Stomach smooth muscle (tissue), 2 donors: ENCODE data around the gene SREBF2.

Source experiments
- H3K27ac ChIP-seq: one replicate; pipeline ENCODE4 v1.7.0; 2013; ENCODE audit warnings: mild to moderate bottlenecking, low read length, inconsistent platforms
- H3K27me3 ChIP-seq, 2 donors: one replicate each; pipeline ENCODE4 v1.7.0; 2013; ENCODE audit warnings: low read length in 2 of 2; ENCODE audit not compliant: insufficient read depth in 2 of 2, control insufficient read depth in 1 of 2
- H3K36me3 ChIP-seq, 2 donors: one replicate each; pipeline ENCODE4 v1.7.0; 2013; ENCODE audit warnings: low read length in 2 of 2; ENCODE audit not compliant: control insufficient read depth in 2 of 2, insufficient read depth in 2 of 2
- H3K4me1 ChIP-seq: one replicate; pipeline ENCODE4 v1.7.0; 2013; ENCODE audit warnings: low read length; ENCODE audit not compliant: control insufficient read depth, insufficient read depth
- H3K4me3 ChIP-seq, 2 donors: one replicate each; pipeline ENCODE4 v1.7.0; 2013; ENCODE audit warnings: low read length in 2 of 2
- H3K9ac ChIP-seq, 2 donors: one replicate each; pipeline ENCODE4 v1.7.0; 2013; ENCODE audit warnings: low read length in 2 of 2, mild to moderate bottlenecking in 1 of 2
- H3K9me3 ChIP-seq, 2 donors: one replicate each; pipeline ENCODE4 v1.7.0; 2013; ENCODE audit warnings: low read length in 2 of 2; ENCODE audit not compliant: control insufficient read depth in 2 of 2
- donor health status: healthy.
- donor health status: Pancreatic carcinoma.

SREBF2 gene

DNA sequence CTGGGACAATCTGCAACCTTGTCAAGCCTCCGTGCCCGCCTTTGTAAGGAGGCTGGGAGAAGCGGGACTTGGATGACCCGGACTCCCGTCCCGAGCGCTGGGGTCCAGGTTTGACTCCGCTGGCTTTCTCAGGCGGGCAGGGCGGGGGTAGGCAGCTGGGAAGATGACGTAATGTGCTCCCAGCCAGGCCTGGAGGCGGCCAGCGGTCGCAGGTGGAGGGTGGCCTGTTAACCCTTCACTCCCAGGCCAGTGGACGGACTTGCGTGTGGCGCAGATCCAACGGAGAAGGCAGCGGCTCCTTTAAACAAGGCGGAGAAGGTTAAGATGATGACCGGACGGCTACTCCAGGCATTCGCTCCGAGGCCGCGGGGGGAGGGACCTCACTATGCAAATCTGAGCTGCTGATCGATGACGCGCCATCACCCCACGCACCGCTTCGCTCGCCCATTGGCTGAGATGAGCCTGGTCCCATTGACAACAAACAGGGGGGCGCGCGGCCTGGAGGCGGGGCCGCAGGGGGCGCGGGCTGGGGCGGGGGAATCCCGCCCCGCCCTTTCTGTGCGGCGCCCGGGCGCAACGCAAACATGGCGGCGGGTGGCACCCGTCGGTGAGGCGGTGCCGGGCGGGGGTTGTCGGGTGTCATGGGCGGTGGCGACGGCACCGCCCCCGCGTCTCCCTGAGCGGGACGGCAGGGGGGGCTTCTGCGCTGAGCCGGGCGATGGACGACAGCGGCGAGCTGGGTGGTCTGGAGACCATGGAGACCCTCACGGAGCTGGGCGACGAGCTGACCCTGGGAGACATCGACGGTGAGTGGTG is at the start of gene SREBF2:
SREBF2 (plus strand) TSS at position 553 of the 816 bp plus-strand sequence; CDS start at position 719, 166 bp downstream.
- Histone ChIP-seq H3K27ac (peak within 1 kb of the TSS; percentile 88), H3K4me3 (peak within 1 kb of the TSS; percentile 82 to 85), H3K36me3 (peaks cover 0 to 11% of the 10 kb centered on the region in 2 donors), H3K4me1 (peaks cover 21% of the 10 kb centered on the region), H3K9me3 (no peaks in the 10 kb centered on the region), H3K27me3 (no peaks in the 10 kb centered on the region), H3K9ac (peak within 1 kb of the TSS; percentile 65 to 86)

DNA sequence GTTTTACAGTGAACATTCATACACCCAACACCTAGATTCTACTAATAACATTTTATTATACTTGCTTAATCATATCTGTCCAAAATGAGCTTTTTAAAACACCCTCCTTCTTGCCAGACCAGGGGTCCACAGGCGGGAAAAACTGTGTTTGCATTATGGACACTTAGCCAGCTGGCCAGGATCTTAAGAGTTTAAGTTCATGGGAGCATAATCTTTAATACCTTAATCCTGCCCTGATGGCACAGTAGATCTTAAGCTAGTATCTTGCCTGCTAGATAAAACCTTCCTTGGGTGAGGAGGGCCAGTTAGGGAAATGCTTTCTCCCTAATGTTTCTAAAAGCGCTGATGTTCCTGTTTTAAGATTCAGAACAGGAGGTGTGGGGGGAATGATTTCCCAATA is 45.6 kb upstream of the SREBF2 start:
- Histone ChIP-seq H3K27me3 (peaks cover 0 to 6% of the 10 kb centered on the region in 2 donors), H3K9me3 (no peaks in the 10 kb centered on the region), H3K4me1 (no peaks in the 10 kb centered on the region), H3K36me3 (no peaks in the 10 kb centered on the region), H3K4me3 (no peak overlapping the region), H3K9ac (no peak overlapping the region), H3K27ac (no peak overlapping the region)

DNA sequence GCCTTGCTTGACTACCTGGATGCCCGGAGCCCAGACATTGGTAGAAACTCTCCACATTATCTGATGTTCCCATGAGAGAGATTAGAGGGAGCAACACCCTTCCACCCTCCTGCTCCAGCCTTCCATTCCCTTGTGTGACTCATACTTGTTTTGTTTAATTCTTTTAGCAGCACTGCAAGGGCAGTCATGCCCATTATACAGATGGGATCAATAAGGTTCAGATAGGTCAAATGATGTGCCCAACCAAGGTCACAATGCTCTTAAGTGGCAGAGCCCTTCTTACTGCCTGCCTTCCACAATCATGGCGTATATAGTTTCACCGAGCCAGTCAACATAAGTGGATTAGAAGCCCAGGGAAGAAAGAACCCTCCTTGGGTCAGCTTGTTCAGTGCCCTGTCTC is 39.0 kb upstream of the SREBF2 start:
- H3K9ac ChIP-seq: no peak overlapping the region
- peaks cover 0 to 4% of the 10 kb centered on the region in 2 donors for H3K27me3 ChIP-seq
- no peaks in the 10 kb centered on the region for H3K36me3 ChIP-seq
- no peak overlapping the region for H3K4me3 ChIP-seq
- H3K9me3 ChIP-seq: no peaks in the 10 kb centered on the region
- no peak overlapping the region for H3K27ac ChIP-seq
- H3K4me1 ChIP-seq: no peaks in the 10 kb centered on the region

DNA sequence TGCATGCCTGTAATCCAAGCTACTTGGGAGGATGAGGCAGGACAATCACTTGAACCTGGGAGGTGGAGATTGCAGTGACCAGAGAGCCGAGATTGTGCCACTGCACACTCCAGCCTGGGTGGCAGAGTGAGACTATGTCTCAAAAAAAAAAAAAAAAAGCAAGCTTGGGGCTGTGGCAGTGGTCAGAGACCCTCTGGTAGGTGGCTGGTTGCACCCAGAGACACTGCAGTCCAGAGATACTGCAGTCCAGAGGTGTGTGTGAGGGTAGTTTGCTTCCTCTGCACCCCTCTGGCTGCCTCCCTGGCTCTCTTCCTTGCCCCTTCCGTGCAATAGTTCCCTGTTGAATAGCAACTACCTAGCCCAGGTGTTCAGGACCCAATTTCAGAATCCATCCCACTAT is 34.2 kb upstream of the SREBF2 start:
- Histone ChIP-seq H3K9ac (no peak overlapping the region), H3K4me1 (peaks cover 19% of the 10 kb centered on the region), H3K27ac (peak overlapping the region; percentile 97), H3K4me3 (no peak overlapping the region), H3K36me3 (no peaks in the 10 kb centered on the region), H3K27me3 (no peaks in the 10 kb centered on the region), H3K9me3 (no peaks in the 10 kb centered on the region)

DNA sequence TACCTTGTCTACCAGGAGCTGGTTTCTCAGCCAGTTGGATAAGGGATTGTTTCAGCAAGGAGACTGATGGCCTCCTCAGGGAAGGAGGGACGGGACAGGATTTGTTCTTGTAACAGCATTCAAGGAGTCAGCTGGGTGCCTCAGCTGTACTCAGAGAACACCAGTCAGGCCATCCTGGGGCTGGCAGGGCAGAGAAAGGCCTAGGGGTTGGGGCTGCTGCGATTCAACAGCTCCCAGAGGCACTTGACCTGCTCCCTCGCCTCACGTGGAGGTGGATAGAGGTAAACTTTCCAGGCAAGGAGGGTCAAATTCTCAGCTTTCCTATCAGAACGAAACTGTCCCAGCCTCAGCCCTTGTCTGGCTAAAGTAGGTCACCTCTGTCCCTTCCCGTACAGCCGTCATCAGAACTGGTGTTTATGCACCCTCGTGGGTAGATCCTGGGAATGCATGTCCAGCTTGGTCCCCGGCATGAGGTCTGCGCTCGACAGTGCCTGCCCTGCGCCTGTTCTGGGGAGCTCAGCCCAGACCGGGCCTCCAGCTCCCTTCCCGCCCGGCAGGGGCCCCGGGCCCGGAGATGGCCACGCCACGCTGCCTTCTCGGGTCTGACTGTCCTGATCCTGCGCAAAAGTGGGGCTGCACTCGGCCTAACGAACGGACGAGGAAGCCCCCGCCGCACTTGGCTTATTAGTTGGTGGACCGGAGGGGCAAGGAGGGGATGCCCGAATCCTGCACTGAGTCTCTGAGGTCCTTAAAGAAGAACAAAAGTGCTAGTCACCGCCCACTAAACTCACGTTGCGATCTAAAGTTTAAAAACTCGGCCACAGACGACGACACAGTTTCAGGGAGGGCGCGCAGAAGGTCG is 33.2 kb upstream of the SREBF2 start:
- no peaks in the 10 kb centered on the region for H3K9me3 ChIP-seq
- peak overlapping the region; percentile 95 to 99 for H3K4me3 ChIP-seq
- H3K27ac ChIP-seq: peak overlapping the region; percentile 97
- H3K9ac ChIP-seq: peak overlapping the region; percentile 85 to 89
- H3K36me3 ChIP-seq: no peaks in the 10 kb centered on the region
- H3K4me1 ChIP-seq: peaks cover 19% of the 10 kb centered on the region
- no peaks in the 10 kb centered on the region for H3K27me3 ChIP-seq

DNA sequence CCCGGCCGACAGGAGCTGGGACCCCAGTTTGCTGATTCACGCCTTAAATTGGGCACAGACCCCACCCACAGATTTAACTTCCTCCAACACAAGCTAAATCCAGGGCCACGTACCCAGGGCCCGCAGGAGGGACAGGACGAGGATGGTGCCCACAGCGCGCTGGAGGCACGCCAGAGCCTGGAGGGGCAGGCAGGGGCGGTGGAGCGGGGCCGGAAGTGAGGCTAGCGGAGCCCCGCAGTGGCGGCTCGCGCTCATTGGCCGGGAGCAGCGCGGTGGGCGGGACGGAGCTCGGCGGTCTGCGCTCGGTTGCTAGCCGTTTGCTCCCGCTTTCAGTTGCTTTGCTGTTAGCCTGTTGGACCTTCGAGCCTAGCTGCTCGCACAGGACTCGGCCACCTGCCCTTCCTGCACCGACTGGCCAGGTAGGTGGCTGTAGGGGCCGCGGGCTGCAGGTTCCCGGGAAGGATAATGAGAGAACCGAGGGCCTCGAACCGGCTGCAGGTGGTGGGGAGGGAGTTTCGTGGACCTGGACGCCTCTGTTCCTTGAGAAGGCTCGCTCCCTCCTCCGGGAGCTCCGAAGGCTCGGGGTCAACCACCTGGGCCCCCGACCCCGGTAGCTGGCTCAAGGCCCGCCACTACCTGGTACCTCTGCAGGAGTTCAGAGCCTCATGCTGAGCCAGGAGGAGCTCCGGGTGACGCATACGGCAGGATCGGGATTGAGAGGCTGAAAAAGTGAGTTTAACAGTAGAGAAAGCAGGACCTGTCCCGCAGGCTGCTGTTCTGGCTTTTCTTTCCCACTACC is 32.4 kb upstream of the SREBF2 start, which contains the start of gene CCDC134:
CCDC134 (plus strand) TSS at position 332 of the 799 bp plus-strand sequence. CDS start 8,212 bp downstream, outside the sequence.
- Histone ChIP-seq H3K27ac (peak within 1 kb of the TSS; percentile 97), H3K27me3 (no peaks in the 10 kb centered on the region), H3K9me3 (no peaks in the 10 kb centered on the region), H3K9ac (peak within 1 kb of the TSS; percentile 85 to 89), H3K4me3 (peak within 1 kb of the TSS; percentile 95 to 99), H3K4me1 (peaks cover 19% of the 10 kb centered on the region), H3K36me3 (no peaks in the 10 kb centered on the region)

DNA sequence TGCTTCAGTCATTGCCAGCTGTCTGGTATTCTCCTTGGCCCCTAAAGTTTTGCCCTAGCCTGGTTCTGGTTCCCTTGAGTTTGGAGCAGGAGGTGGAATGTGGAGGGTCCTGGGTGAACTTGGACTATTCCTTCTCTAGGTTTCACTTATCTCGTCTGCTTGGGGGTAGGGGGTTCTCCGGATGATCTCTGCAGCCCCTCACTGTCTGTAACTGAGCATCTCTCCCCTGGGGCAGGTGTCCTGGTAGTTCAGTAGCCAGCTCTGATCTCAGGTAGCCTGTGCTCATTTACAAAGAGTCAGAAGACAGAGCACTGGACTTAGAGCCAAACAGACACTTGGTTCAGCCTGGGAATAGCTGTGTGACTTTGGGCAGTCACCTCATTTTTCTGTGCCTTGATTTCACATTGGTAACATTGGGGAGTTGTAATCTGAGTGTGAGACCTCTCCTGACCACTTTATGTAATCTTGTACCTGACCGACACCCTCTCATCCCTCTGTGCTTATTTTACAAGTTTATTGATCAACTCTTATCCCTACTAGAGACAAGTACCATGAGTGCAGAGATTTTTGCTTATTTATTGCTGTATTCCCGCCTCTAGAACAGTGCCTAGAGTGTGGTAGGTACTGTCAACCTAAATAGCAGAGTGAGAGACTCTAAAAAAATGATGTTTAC is 31.6 kb upstream of the SREBF2 start:
- Histone ChIP-seq H3K27ac (peak overlapping the region; percentile 97), H3K9me3 (no peaks in the 10 kb centered on the region), H3K27me3 (no peaks in the 10 kb centered on the region), H3K9ac (peak overlapping the region; percentile 85 to 87), H3K36me3 (no peaks in the 10 kb centered on the region), H3K4me1 (peaks cover 19% of the 10 kb centered on the region), H3K4me3 (peak overlapping the region; percentile 95 to 99)

DNA sequence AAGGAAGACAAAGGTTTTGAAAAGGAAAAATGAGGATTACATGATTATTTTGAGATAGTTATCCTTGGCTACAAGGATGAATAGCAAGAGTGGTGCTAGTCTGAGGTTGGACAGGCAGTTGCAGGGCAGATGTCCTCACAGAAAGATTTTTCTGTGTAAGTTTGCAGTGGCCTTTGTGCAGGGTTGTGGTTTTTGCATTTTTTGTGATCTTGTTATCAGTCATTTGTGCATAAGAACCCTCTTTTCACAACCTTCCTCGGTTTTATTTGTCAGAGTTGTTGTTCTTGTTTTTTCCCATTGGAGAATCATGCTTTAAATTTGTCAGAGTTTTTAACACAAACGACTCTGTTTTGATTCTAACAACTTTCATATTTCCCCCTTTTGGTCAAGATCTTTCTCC is 31.0 kb upstream of the SREBF2 start:
- Histone ChIP-seq H3K4me3 (peak overlapping the region in 1 of 2 donors; percentile 95), H3K27ac (no peak overlapping the region), H3K27me3 (no peaks in the 10 kb centered on the region)

DNA sequence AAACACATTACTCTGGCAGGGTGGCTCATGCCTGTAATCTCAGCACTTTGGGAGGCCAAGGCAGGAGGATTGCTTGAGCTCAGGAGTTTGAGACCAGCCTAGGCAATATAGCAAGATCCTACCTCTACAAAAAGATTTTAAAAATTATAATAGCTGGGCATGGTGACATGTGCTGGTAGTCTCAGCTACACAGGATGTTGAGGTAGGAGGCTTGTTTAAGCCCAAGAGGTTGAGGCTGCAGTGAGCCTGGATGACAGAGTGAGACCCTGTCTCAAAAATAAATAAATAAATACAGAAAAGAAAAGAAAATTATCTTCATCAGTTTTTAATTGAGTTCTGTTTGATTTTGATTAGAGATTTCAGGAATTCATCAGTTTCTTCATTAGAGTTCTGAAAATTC is 27.3 kb upstream of the SREBF2 start:
- H3K4me1 ChIP-seq: peaks cover 7% of the 10 kb centered on the region
- no peak overlapping the region for H3K27ac ChIP-seq
- H3K9me3 ChIP-seq: no peaks in the 10 kb centered on the region
- H3K36me3 ChIP-seq: peaks cover 0 to 12% of the 10 kb centered on the region in 2 donors
- no peak overlapping the region for H3K4me3 ChIP-seq
- no peak overlapping the region for H3K9ac ChIP-seq
- H3K27me3 ChIP-seq: no peaks in the 10 kb centered on the region

More for the DNA sequence above, 31.0 kb upstream of the SREBF2 start:
- H3K9ac ChIP-seq: peak overlapping the region in 1 of 2 donors; percentile 85
- H3K36me3 ChIP-seq: no peaks in the 10 kb centered on the region
- peaks cover 19% of the 10 kb centered on the region for H3K4me1 ChIP-seq
- no peaks in the 10 kb centered on the region for H3K9me3 ChIP-seq

DNA sequence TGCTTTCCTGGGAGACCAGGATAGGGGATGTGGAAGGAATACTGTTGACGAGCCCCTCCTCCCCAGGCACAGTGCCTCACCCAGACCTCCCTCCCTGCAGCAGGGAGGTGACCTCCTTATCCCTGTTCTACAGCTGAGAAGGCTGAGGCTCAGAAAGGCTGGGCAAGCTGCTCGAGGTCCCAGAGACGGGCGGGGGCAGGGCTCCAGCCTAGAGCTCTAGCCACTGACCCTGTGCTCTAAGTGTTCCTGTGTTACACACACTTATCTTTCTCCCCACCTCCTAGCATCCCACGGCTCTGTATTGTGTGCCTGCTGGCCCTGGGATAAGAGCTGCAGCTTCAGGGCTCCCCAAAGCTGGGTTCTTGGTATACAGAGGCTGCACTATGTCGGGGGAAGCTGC is 24.5 kb upstream of the SREBF2 start:
- H3K27me3 ChIP-seq: no peaks in the 10 kb centered on the region
- H3K4me3 ChIP-seq: no peak overlapping the region
- peaks cover 0 to 16% of the 10 kb centered on the region in 2 donors for H3K36me3 ChIP-seq
- H3K4me1 ChIP-seq: no peaks in the 10 kb centered on the region
- no peak overlapping the region for H3K27ac ChIP-seq
- no peaks in the 10 kb centered on the region for H3K9me3 ChIP-seq
- no peak overlapping the region for H3K9ac ChIP-seq
